Skeletal muscle satellite cell (primary cell): Measurements from ENCODE around the gene TMEM106C.

Source experiments
- H3K27me3 ChIP-seq: 2 replicates; pipeline ENCODE4 v1.7.0; 2013; ENCODE audit warnings: low read length; ENCODE audit not compliant: control insufficient read depth, insufficient read depth
- H3K36me3 ChIP-seq: 2 replicates; pipeline ENCODE4 v1.7.0; 2013; ENCODE audit warnings: mild to moderate bottlenecking, control low read depth, low read length; ENCODE audit not compliant: insufficient read depth
- H3K4me1 ChIP-seq: 2 replicates; pipeline ENCODE4 v1.7.0; 2013; ENCODE audit warnings: low read length; ENCODE audit not compliant: control insufficient read depth, insufficient read depth
- H3K4me2 ChIP-seq: 2 replicates; pipeline ENCODE4 v1.7.0; 2013; ENCODE audit warnings: mild to moderate bottlenecking, low read length
- H3K4me3 ChIP-seq: 2 replicates; pipeline ENCODE4 v1.7.0; 2013; ENCODE audit warnings: low read length
- H3K9ac ChIP-seq: 2 replicates; pipeline ENCODE4 v1.7.0; 2013; ENCODE audit warnings: mild to moderate bottlenecking, low read depth, low read length, moderate library complexity
- H3K9me3 ChIP-seq: replicated peaks from 2 replicates; pipeline ENCODE4 v1.7.0; 2013; ENCODE audit warnings: mild to moderate bottlenecking, control low read depth, low read length

Gene TMEM106C

DNA sequence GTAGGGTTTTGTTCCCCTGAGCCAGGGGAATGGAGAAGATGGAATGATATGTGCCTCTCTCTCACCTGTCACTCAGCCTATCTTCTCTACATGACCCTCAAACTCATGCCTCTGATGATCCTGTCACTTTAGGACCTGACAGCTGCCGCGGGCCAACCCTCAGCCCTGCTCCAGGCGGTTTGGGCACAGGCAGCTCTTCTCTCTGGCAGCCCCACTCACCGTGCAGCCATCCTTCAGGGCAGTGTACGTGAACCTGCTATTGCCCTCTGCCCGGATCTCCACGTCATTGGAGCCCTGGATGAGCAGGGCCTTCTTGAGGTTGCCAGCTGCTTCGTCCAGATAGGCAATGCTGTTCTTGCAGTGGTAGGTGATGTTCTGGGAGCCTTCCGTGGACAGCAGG is 10.5 kb downstream of the TMEM106C start:
- Histone ChIP-seq H3K36me3 (no peaks in the 10 kb centered on the region), H3K4me1 (no peaks in the 10 kb centered on the region), H3K9ac (no peak overlapping the region), H3K4me3 (no peak overlapping the region), H3K9me3 (no peaks in the 10 kb centered on the region), H3K27me3 (peaks cover 10% of the 10 kb centered on the region), H3K4me2 (no peak overlapping the region)

- no peak overlapping the region for H3K9ac ChIP-seq
- H3K4me1 ChIP-seq, result no peaks in the 10 kb centered on the region
- H3K4me3 ChIP-seq, result no peak overlapping the region
- H3K9me3 ChIP-seq, result no peaks in the 10 kb centered on the region
- H3K4me2 ChIP-seq, result no peak overlapping the region
- H3K27me3 ChIP-seq, result peaks cover 13% of the 10 kb centered on the region
- H3K36me3 ChIP-seq, result no peaks in the 10 kb centered on the region
These were observed 11.7 kb downstream of the TMEM106C start for GRCh38 chr12:47975036-47975620.

- Histone ChIP-seq H3K4me3 (no peak overlapping the region), H3K4me1 (no peaks in the 10 kb centered on the region), H3K27me3 (peaks cover 13% of the 10 kb centered on the region), H3K36me3 (no peaks in the 10 kb centered on the region), H3K9me3 (no peaks in the 10 kb centered on the region), H3K9ac (no peak overlapping the region), H3K4me2 (no peak overlapping the region)
These were observed 12.4 kb downstream of the TMEM106C start for GRCh38 chr12:47975816-47976215.

- Histone ChIP-seq H3K9ac (no peak overlapping the region), H3K4me1 (no peaks in the 10 kb centered on the region)
These were observed 13.8 kb downstream of the TMEM106C start for GRCh38 chr12:47977046-47977771.

DNA sequence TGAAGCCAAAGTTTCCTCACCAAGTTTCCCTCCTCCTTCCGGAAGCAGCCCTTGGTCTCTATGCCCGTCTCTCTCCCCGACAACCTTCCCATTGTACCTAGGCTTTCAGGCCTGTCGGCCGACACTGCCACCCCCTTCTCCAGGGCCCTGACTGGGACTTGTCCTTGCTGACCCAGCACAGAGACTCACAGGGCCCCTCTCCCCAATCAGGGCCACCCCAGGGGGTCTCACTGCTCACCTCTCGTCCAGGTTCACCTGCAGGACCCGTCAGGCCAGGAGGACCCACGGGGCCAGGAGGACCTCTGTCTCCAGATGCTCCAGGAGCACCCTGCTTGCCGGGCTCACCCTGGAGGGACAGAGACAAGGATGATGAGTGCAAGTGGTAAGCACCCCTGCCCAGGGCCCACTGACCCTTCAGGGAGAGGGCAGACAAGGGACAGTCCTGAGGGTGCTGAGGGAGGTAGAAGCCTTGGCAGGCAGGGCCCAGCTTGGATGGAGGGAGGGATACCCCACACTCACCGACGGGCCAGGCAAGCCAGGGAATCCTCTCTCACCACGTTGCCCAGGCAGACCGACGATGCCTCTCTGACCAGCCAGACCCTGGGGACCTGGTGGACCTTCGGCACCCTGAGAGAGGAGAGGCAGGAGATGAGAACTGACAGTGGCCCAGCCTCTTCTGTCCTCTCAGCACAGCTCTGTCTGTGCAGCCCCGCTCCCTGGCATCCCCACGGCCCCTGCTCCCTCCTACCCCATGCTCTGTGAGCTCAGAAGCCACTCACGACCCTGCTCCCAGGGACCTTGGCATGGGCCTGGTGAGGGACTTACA is 14.6 kb downstream of the TMEM106C start:
- no peak overlapping the region for H3K9ac ChIP-seq
- H3K36me3 ChIP-seq, result no peaks in the 10 kb centered on the region
- H3K4me2 ChIP-seq, result no peak overlapping the region
- no peaks in the 10 kb centered on the region for H3K9me3 ChIP-seq
- H3K27me3 ChIP-seq, result peaks cover 29% of the 10 kb centered on the region
- H3K4me3 ChIP-seq, result no peak overlapping the region
- H3K4me1 ChIP-seq, result no peaks in the 10 kb centered on the region

More at GRCh38 chr12:47977046-47977771, 13.8 kb downstream of the TMEM106C start:
- Histone ChIP-seq H3K4me2 (no peak overlapping the region), H3K4me3 (no peak overlapping the region), H3K27me3 (peaks cover 24% of the 10 kb centered on the region), H3K9me3 (no peaks in the 10 kb centered on the region), H3K36me3 (no peaks in the 10 kb centered on the region)

DNA sequence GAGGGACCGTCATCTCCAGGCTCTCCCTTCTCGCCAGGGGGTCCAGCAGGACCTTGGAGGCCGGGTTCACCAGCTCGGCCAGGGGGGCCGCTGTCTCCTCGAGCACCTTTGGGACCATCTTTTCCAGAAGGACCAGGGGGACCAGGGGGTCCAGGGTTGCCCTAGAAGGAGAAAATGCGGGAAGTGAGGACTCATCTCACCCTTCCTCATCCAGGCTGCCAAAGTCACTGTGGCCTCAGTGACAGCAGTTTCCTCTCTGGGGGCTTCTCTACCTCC is 15.1 kb downstream of the TMEM106C start:
- no peaks in the 10 kb centered on the region for H3K36me3 ChIP-seq
- H3K9ac ChIP-seq, result no peak overlapping the region
- H3K4me3 ChIP-seq, result no peak overlapping the region
- no peaks in the 10 kb centered on the region for H3K9me3 ChIP-seq
- H3K4me2 ChIP-seq, result no peak overlapping the region
- H3K27me3 ChIP-seq, result peaks cover 31% of the 10 kb centered on the region
- H3K4me1 ChIP-seq, result no peaks in the 10 kb centered on the region

DNA sequence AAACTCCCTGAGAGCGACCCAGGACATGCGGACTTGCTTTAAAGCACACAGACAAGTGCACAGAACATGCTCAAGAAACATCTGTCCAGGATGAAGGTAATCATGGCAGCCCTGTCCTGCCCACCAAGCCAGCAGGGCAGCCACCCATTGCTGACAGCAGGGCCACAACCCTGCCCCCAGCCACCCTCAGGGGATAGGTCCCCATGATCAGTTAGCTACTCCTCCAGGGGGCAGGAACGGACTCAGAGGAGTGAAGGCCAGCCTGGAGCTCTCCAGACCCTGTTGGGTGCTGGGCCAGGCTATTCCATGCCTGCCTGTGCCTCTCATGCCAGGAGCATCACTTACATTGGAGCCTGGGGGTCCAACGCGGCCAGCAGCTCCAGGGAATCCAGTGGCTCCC is 15.8 kb downstream of the TMEM106C start:
- Histone ChIP-seq H3K4me1 (no peaks in the 10 kb centered on the region), H3K36me3 (no peaks in the 10 kb centered on the region), H3K9ac (no peak overlapping the region), H3K4me2 (no peak overlapping the region), H3K27me3 (peaks cover 33% of the 10 kb centered on the region), H3K9me3 (no peaks in the 10 kb centered on the region), H3K4me3 (no peak overlapping the region)

- Histone ChIP-seq H3K4me3 (no peak overlapping the region), H3K4me2 (no peak overlapping the region), H3K9ac (no peak overlapping the region), H3K9me3 (no peaks in the 10 kb centered on the region), H3K36me3 (no peaks in the 10 kb centered on the region), H3K27me3 (peaks cover 33% of the 10 kb centered on the region), H3K4me1 (no peaks in the 10 kb centered on the region)
These were observed 16.3 kb downstream of the TMEM106C start for GRCh38 chr12:47979686-47980085.

- Histone ChIP-seq H3K9ac (no peak overlapping the region), H3K4me1 (no peaks in the 10 kb centered on the region), H3K4me2 (no peak overlapping the region), H3K27me3 (peaks cover 33% of the 10 kb centered on the region), H3K36me3 (no peaks in the 10 kb centered on the region), H3K9me3 (no peaks in the 10 kb centered on the region), H3K4me3 (no peak overlapping the region)
These were observed 16.8 kb downstream of the TMEM106C start for GRCh38 chr12:47980197-47980596.

GRCh38 chr12:47980779-47981495 is 17.5 kb downstream of the TMEM106C start:
- Histone ChIP-seq H3K4me2 (no peak overlapping the region), H3K4me1 (no peaks in the 10 kb centered on the region), H3K36me3 (no peaks in the 10 kb centered on the region), H3K9me3 (no peaks in the 10 kb centered on the region), H3K27me3 (peaks cover 35% of the 10 kb centered on the region), H3K4me3 (no peak overlapping the region), H3K9ac (no peak overlapping the region)

DNA sequence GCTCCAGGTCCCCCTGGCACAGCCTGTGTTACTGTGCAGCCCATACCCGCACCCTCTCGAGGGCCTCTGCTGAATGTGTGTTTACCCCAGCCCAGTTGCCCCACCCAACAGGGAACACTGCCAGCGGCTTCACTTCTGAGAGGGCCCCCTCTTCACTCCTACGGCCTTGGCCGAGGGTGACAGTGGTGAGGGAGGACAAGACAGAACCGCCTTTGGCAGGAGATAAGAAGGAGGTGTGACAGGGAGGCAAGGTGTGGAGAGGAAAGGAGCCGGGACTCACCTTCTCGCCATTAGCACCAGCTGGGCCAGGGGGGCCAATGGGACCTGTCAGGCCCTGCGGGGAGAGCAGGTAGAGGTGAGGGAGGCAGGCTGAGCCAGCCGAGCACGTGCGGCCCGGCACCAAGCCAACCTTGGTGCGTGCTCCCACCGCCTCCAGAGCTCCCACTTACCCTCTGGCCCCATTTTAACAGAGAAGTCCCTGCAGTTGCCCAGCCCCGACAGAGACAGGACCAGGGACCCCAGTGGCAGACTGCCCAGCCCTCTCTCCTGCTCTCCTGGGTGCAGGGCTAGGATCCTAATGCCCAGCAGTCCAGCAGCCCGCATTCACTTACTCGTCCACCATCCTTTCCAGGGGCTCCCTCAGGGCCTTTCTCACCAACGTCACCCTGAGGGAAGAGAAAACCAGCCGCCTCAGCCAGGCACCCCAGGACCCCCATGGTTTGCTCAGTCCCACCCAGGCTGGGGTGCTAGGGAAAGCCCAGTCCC is 18.3 kb downstream of the TMEM106C start:
- Histone ChIP-seq H3K36me3 (no peaks in the 10 kb centered on the region), H3K27me3 (peaks cover 35% of the 10 kb centered on the region), H3K4me2 (no peak overlapping the region), H3K4me3 (no peak overlapping the region), H3K9me3 (no peaks in the 10 kb centered on the region), H3K4me1 (no peaks in the 10 kb centered on the region), H3K9ac (no peak overlapping the region)
